ENCODE data around the gene NAB1. TPM values are rescaled to one million over a fixed set of nuclear protein-coding genes. Genes with fewer than 3 reads are reported as not detected.

The NAB1 gene
- total RNA-seq, 1 donor: 34.4 TPM

- H3K4me3 ChIP-seq (ENCODE audit: low read depth, low read length): no peak overlapping the region
- no peak for DNase-seq (ENCODE audit: low read depth)
- TF ChIP-seq CTCF (IDR thresholded peaks at IDR 0.05; ENCODE audit: insufficient read depth, low read length): no peak
These were observed 77.4 kb downstream of the NAB1 start for GRCh38 chr2:190726255-190726654.

- DNase-seq (ENCODE audit: low read depth): no peak
- H3K4me3 ChIP-seq (ENCODE audit: low read depth, low read length): no peak overlapping the region
- no peak for TF ChIP-seq CTCF (IDR thresholded peaks at IDR 0.05; ENCODE audit: insufficient read depth, low read length)
These were observed 87.5 kb downstream of the NAB1 start for GRCh38 chr2:190736355-190736754.

- no peak overlapping the region for H3K4me3 ChIP-seq (ENCODE audit: low read depth, low read length)
- no peak for DNase-seq (ENCODE audit: low read depth)
- TF ChIP-seq CTCF (IDR thresholded peaks at IDR 0.05; ENCODE audit: insufficient read depth, low read length): no peak
These were observed 91.6 kb downstream of the NAB1 start for GRCh38 chr2:190740449-190740848.

Other genes starting within 250 kb of the NAB1 start
- gene MFSD6, start 240.7 kb upstream of the NAB1 start, total RNA-seq (ENCODE audit: low replicate concordance): 2.2 and 8.0 TPM in 2 replicates
- 8.1 and 11.7 TPM in 2 replicates for gene NEMP2, start 114.4 kb upstream of the NAB1 start, total RNA-seq (ENCODE audit: low replicate concordance)
- gene GLS, start 231.7 kb downstream of the NAB1 start, total RNA-seq (ENCODE audit: low replicate concordance): 116 and 627 TPM in 2 replicates

Data from fibroblast of the aortic adventitia (primary cell).